OCI-LY7 (cell line): Measurements from ENCODE around the gene CELF2. TPM values are rescaled to one million over a fixed set of nuclear protein-coding genes. Genes with fewer than 3 reads are reported as not detected.

Experiments
- BruUV-seq: library from RNA; stranded (reverse); fragments of 400-500 nt; replicated peaks from 2 replicates; lab custom pipeline; 2021; lab: Mats Ljungman, UMichigan
- CTCF ChIA-PET: fragments of 300-600 bp; sonication (Branson Sonifier 250); formaldehyde crosslinking; loops from one replicate; lab custom pipeline; 2022; ENCODE audit warnings: antibody characterized with exemption; ENCODE audit not compliant: unreplicated experiment; lab: Charles Lee
- POLR2A ChIA-PET: fragments of 300-600 bp; sonication (Branson Sonifier 250); formaldehyde crosslinking; loops from one replicate; lab custom pipeline; 2022; ENCODE audit warnings: antibody characterized with exemption; lab: Charles Lee
- DNase-seq: peaks from one replicate; pipeline ENCODE4 v3.0.0-alpha.2; 2015; ENCODE audit warnings: low spot score
- H2AFZ ChIP-seq: fragments of 200-600 bp; sonication (generic), shearing (Covaris generic); 2 replicates; pipeline ENCODE4 v1.6.1; 2014; ENCODE audit warnings: mild to moderate bottlenecking, antibody characterized with exemption, low read length, moderate library complexity
- H3K27ac ChIP-seq: fragments of 200-600 bp; sonication (generic); 2 replicates; pipeline ENCODE4 v1.5.1; 2014; ENCODE audit warnings: mixed run types, low read depth, mild to moderate bottlenecking, moderate library complexity, low read length, inconsistent platforms; ENCODE audit not compliant: poor library complexity, severe bottlenecking
- H3K36me3 ChIP-seq: fragments of 200-600 bp; sonication (generic); 2 replicates; pipeline ENCODE4 v1.6.1; 2014; ENCODE audit warnings: mild to moderate bottlenecking, antibody characterized with exemption, low read length, moderate library complexity, mixed read lengths; ENCODE audit not compliant: insufficient read depth
- H3K4me1 ChIP-seq: fragments of 200-600 bp; sonication (generic); 2 replicates; pipeline ENCODE4 v1.5.1; 2014; ENCODE audit warnings: mild to moderate bottlenecking, low read length; ENCODE audit not compliant: insufficient read depth, poor library complexity, severe bottlenecking
- H3K4me2 ChIP-seq: fragments of 200-600 bp; sonication (generic); 2 replicates; pipeline ENCODE4 v1.6.1; 2014; ENCODE audit warnings: mild to moderate bottlenecking, low read length
- H3K4me3 ChIP-seq: fragments of 200-600 bp; sonication (generic); 2 replicates; pipeline ENCODE4 v1.5.1; 2014; ENCODE audit warnings: mild to moderate bottlenecking, low read depth, low read length; ENCODE audit not compliant: poor library complexity, severe bottlenecking
- H3K79me2 ChIP-seq: fragments of 200-600 bp; sonication (generic); 2 replicates; pipeline ENCODE4 v1.6.1; 2016; ENCODE audit warnings: low read depth, mild to moderate bottlenecking, low read length, moderate library complexity, mixed read lengths; ENCODE audit not compliant: insufficient read depth
- H3K9me2 ChIP-seq: fragments of 200-600 bp; sonication (generic); 2 replicates; pipeline ENCODE4 v1.6.1; 2016; ENCODE audit warnings: mild to moderate bottlenecking, low read length, mixed read lengths; ENCODE audit not compliant: insufficient read depth
- H3K9me3 ChIP-seq: fragments of 200-600 bp; sonication (generic); 2 replicates; pipeline ENCODE4 v1.6.1; 2014; ENCODE audit warnings: mild to moderate bottlenecking, mixed run types, low read length, mixed read lengths
- H4K20me1 ChIP-seq: fragments of 200-600 bp; sonication (generic); 2 replicates; pipeline ENCODE4 v1.6.1; 2014; ENCODE audit warnings: mild to moderate bottlenecking, antibody characterized with exemption, low read length, moderate library complexity, mixed read lengths; ENCODE audit not compliant: insufficient read depth
- EZH2phosphoT487 ChIP-seq: fragments of 200-600 bp; sonication (generic); IDR thresholded peaks from 2 replicates; pipeline ENCODE4 v1.6.1; 2018; ENCODE audit warnings: low read depth, borderline replicate concordance, mild to moderate bottlenecking, mixed run types, antibody characterized with exemption, low read length, moderate library complexity, mixed read lengths
- intact Hi-C: fragments of 100-400 bp; cut with micrococcal nuclease; formaldehyde crosslinking; loops from one replicate; pipeline ENCODE4 v1.10.0; 2022; ENCODE audit not compliant: unreplicated experiment
- total RNA-seq, 2 experiments: library from RNA; depleted of rRNA in 1 of 2; stranded (reverse); fragments of >200 nt in 1 of 2; shearing (Covaris generic) in 1 of 2; gene quantifications; 2 replicates each; pipeline ENCODE4 v1.2.3, GENCODE V29; 2014 to 2022
- TF ChIP-seq, protein P1 (sequence below): fragments of 200-600 bp; sonication (generic); conservative IDR thresholded peaks from 2 replicates; pipeline ENCODE4 v1.5.1; 2014; ENCODE audit warnings: mild to moderate bottlenecking, antibody characterized with exemption, low read length, moderate library complexity, mixed read lengths

CELF2 gene
- total RNA-seq, 2 experiments from 2014 or later = 5.4 to 19.1 TPM

GRCh38 chr10:11080564-11080984 lies 62.9 kb downstream of the CELF2 start:
- Histone ChIP-seq H3K4me2 (no peak overlapping the region), H3K9me2 (no peaks in the 10 kb centered on the region), H3K79me2 (no peaks in the 10 kb centered on the region), H4K20me1 (no peaks in the 10 kb centered on the region), H3K36me3 (no peaks in the 10 kb centered on the region), H3K9me3 (no peaks in the 10 kb centered on the region), H2AFZ (no peak overlapping the region), H3K4me3 (no peak overlapping the region), H3K4me1 (no peaks in the 10 kb centered on the region), H3K27ac (no peak overlapping the region)
- BruUV-seq = no TSS peak
- intact Hi-C loops = no loop called here
- ChIA-PET POLR2A (no interaction called here), CTCF (no interaction called here)
- TF ChIP-seq, protein P1, sequence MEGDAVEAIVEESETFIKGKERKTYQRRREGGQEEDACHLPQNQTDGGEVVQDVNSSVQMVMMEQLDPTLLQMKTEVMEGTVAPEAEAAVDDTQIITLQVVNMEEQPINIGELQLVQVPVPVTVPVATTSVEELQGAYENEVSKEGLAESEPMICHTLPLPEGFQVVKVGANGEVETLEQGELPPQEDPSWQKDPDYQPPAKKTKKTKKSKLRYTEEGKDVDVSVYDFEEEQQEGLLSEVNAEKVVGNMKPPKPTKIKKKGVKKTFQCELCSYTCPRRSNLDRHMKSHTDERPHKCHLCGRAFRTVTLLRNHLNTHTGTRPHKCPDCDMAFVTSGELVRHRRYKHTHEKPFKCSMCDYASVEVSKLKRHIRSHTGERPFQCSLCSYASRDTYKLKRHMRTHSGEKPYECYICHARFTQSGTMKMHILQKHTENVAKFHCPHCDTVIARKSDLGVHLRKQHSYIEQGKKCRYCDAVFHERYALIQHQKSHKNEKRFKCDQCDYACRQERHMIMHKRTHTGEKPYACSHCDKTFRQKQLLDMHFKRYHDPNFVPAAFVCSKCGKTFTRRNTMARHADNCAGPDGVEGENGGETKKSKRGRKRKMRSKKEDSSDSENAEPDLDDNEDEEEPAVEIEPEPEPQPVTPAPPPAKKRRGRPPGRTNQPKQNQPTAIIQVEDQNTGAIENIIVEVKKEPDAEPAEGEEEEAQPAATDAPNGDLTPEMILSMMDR = no peak
- no peak for TF ChIP-seq EZH2phosphoT487
- no peak for DNase-seq

DNA sequence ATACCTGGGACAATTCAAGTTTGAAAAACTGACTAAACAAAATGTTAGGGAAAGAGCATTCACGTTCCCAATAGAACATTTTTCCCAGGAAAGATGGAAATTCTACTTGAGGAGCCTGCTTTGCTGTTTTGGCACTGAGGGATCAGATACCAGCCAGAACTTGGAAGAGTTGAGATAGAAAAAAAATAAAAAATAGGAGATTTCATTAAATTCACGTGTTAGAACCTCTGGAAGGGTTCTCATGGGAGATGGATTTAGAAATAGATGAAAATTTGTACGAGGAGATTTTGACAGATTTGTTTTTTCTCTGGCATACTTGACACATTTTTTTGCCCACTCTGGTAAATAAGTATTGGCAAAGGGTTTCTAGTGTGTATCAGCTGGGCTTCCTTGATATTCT lies 63.7 kb downstream of the CELF2 start:
- no peaks in the 10 kb centered on the region for H3K9me2 ChIP-seq

GRCh38 chr10:11082526-11082925 lies 64.9 kb downstream of the CELF2 start:
- intact Hi-C loops = no loop called here
- H3K9me3 ChIP-seq = no peaks in the 10 kb centered on the region
- H3K4me1 ChIP-seq = no peaks in the 10 kb centered on the region
- no peak overlapping the region for H3K4me2 ChIP-seq
- ChIA-PET POLR2A (interaction anchor here (0.6 to 1.4 kb wide), 2 partner anchors 14 to 703 kb away, joined by 3 to 4 read pairs; no protein-coding TSS in a partner anchor), CTCF (no interaction called here)
- no peaks in the 10 kb centered on the region for H3K79me2 ChIP-seq
- no peak overlapping the region for H2AFZ ChIP-seq
- BruUV-seq = no TSS peak
- TF ChIP-seq, protein P1 = no peak
- no peak for TF ChIP-seq EZH2phosphoT487
- no peaks in the 10 kb centered on the region for H4K20me1 ChIP-seq
- H3K9me2 ChIP-seq = no peaks in the 10 kb centered on the region
- H3K4me3 ChIP-seq = no peak overlapping the region
- H3K36me3 ChIP-seq = no peaks in the 10 kb centered on the region
- no peak overlapping the region for H3K27ac ChIP-seq
- no peak for DNase-seq

More for the DNA sequence above, 63.7 kb downstream of the CELF2 start:
- ChIA-PET CTCF (no interaction called here), POLR2A (interaction anchor here (0.6 kb wide), 1 partner anchor 416 kb away, joined by 6 read pairs; no protein-coding TSS in a partner anchor)
- H4K20me1 ChIP-seq = no peaks in the 10 kb centered on the region
- TF ChIP-seq EZH2phosphoT487 = no peak
- TF ChIP-seq, protein P1 = no peak
- H3K4me3 ChIP-seq = no peak overlapping the region
- no peaks in the 10 kb centered on the region for H3K79me2 ChIP-seq
- DNase-seq = no peak
- no peaks in the 10 kb centered on the region for H3K9me3 ChIP-seq
- H3K4me1 ChIP-seq = no peaks in the 10 kb centered on the region
- no peak overlapping the region for H3K27ac ChIP-seq
- H3K4me2 ChIP-seq = no peak overlapping the region
- intact Hi-C loops = no loop called here
- H2AFZ ChIP-seq = no peak overlapping the region
- no TSS peak for BruUV-seq
- H3K36me3 ChIP-seq = no peaks in the 10 kb centered on the region
